H1 (cell line): Measurements from ENCODE around the gene ARHGEF7. TPM values are rescaled to one million over a fixed set of nuclear protein-coding genes. Genes with fewer than 3 reads are reported as not detected.

ENCODE experiments used
- CTCF ChIA-PET: fragments of 300-600 bp; sonication (Branson Sonifier 250); formaldehyde crosslinking; loops from one replicate; lab custom pipeline; 2021; ENCODE audit not compliant: partially characterized antibody; lab: Charles Lee
- POLR2A ChIA-PET: fragments of 300-600 bp; sonication (Branson Sonifier 250); formaldehyde crosslinking; loops from one replicate; lab custom pipeline; 2021; ENCODE audit warnings: inconsistent platforms; ENCODE audit not compliant: partially characterized antibody; lab: Charles Lee
- DNase-seq, 2 experiments: peaks; one replicate each; pipeline versions ENCODE4 v3.0.0 to v3.0.0-alpha.2; 2010 to 2022; ENCODE audit warnings: low spot score in 2 of 2, low read depth in 1 of 2, mixed read lengths in 1 of 2
- FAIRE-seq: peaks from 2 replicates; lab custom pipeline; 2011; peaks lifted over from hg19 to GRCh38; lab: Jason Lieb, UNC
- H2AFZ ChIP-seq: 2 replicates; pipeline ENCODE4 v1.8.1; 2012; ENCODE audit warnings: low read length, inconsistent platforms
- H2AK5ac ChIP-seq: 2 replicates; pipeline ENCODE4 v1.6.1; 2013; ENCODE audit warnings: low read depth, low read length
- H2BK120ac ChIP-seq: replicated peaks from 2 replicates; pipeline ENCODE3; 2013; ENCODE audit warnings: low read depth, low read length, inconsistent platforms
- H2BK12ac ChIP-seq: 2 replicates; pipeline ENCODE4 v1.6.1; 2013; ENCODE audit warnings: low read depth, low read length
- H2BK15ac ChIP-seq: 2 replicates; pipeline ENCODE4 v1.6.1; 2013; ENCODE audit warnings: low read length
- H2BK20ac ChIP-seq: 2 replicates; pipeline ENCODE4 v1.6.1; 2013; ENCODE audit warnings: low read length
- H2BK5ac ChIP-seq: 2 replicates; pipeline ENCODE4 v1.6.1; 2013; ENCODE audit warnings: low read depth, low read length
- H3K14ac ChIP-seq: 2 replicates; pipeline ENCODE4 v1.6.1; 2013; ENCODE audit warnings: inconsistent platforms; ENCODE audit not compliant: insufficient read length
- H3K18ac ChIP-seq: 2 replicates; pipeline ENCODE4 v1.6.1; 2013; ENCODE audit warnings: low read length; ENCODE audit errors: extremely low read depth
- H3K23ac ChIP-seq: 2 replicates; pipeline ENCODE4 v1.6.1; 2013; ENCODE audit warnings: inconsistent platforms; ENCODE audit not compliant: insufficient read length
- H3K23me2 ChIP-seq: 2 replicates; pipeline ENCODE4 v1.6.1; 2013; ENCODE audit warnings: low read depth, low read length
- H3K27ac ChIP-seq: 2 replicates; pipeline ENCODE4 v1.6.1; 2011; ENCODE audit warnings: low read depth, low read length, inconsistent platforms
- H3K27me3 ChIP-seq, 4 experiments: replicated peaks in 1 of 4; 1 replicate in 1 of 4; 2 replicates in 3 of 4; pipeline versions ENCODE4 v1.6.1 to v1.8.1; 2011 to 2013; ENCODE audit warnings: low read length in 3 of 4, mild to moderate bottlenecking in 3 of 4, inconsistent platforms in 2 of 4, mixed read lengths in 2 of 4, moderate library complexity in 1 of 4; ENCODE audit not compliant: control insufficient read depth in 3 of 4, insufficient read depth in 3 of 4; ENCODE audit errors: extremely low read depth in 1 of 4
- H3K36me3 ChIP-seq, 4 experiments: 2 replicates each; pipeline versions ENCODE4 v1.6.1 to v1.8.1; 2011 to 2013; ENCODE audit warnings: mild to moderate bottlenecking in 4 of 4, low read length in 3 of 4, moderate library complexity in 2 of 4, control low read depth in 1 of 4, inconsistent platforms in 1 of 4; ENCODE audit not compliant: insufficient read depth in 4 of 4, control insufficient read depth in 2 of 4
- H3K4ac ChIP-seq: replicated peaks from 2 replicates; pipeline ENCODE3; 2013; ENCODE audit warnings: low read length, low read depth, mixed read lengths, inconsistent platforms; ENCODE audit not compliant: insufficient read length
- H3K4me1 ChIP-seq, 4 experiments: replicated peaks in 1 of 4; 1 replicate in 1 of 4; 2 replicates in 3 of 4; pipeline versions ENCODE4 v1.6.1 to v1.8.1; 2011 to 2013; ENCODE audit warnings: low read length in 3 of 4, inconsistent platforms in 2 of 4, mixed read lengths in 1 of 4; ENCODE audit not compliant: insufficient read depth in 4 of 4, control insufficient read depth in 3 of 4
- H3K4me2 ChIP-seq, 2 experiments: 2 replicates each; pipeline versions ENCODE4 v1.6.1 to v1.8.1; 2011 to 2013; ENCODE audit warnings: low read depth in 2 of 2, low read length in 2 of 2, control low read depth in 1 of 2, inconsistent platforms in 1 of 2, mild to moderate bottlenecking in 1 of 2; ENCODE audit not compliant: insufficient read depth in 1 of 2
- H3K4me3 ChIP-seq, 4 experiments: fragments of 200-600, 300-600 bp in 1 of 4; sonication (generic), shearing (Covaris generic), sonication (Bioruptor Twin) in 1 of 4; 2 replicates each; pipeline versions ENCODE4 v1.5.1 to v1.8.1; 2011 to 2016; ENCODE audit warnings: low read length in 4 of 4, low read depth in 3 of 4, control low read depth in 2 of 4, inconsistent platforms in 2 of 4, mild to moderate bottlenecking in 2 of 4, mixed read lengths in 1 of 4, moderate library complexity in 1 of 4; ENCODE audit not compliant: insufficient read depth in 2 of 4; ENCODE audit errors: extremely low read depth in 1 of 4
- H3K56ac ChIP-seq: replicated peaks from 2 replicates; pipeline ENCODE3; 2013; ENCODE audit warnings: low read depth, mild to moderate bottlenecking, mixed read lengths, low read length, inconsistent platforms; ENCODE audit not compliant: insufficient read length
- H3K79me1 ChIP-seq: 2 replicates; pipeline ENCODE4 v1.6.1; 2013; ENCODE audit warnings: low read depth, low read length, control low read depth
- H3K79me2 ChIP-seq, 2 experiments: 2 replicates each; pipeline versions ENCODE4 v1.6.1 to v1.8.1; 2012 to 2013; ENCODE audit warnings: low read length in 2 of 2, mild to moderate bottlenecking in 2 of 2, inconsistent platforms in 1 of 2; ENCODE audit not compliant: insufficient read depth in 2 of 2, control insufficient read depth in 1 of 2
- H3K9ac ChIP-seq, 4 experiments: replicated peaks in 1 of 4; 1 replicate in 1 of 4; 2 replicates in 3 of 4; pipeline versions ENCODE4 v1.6.1 to v1.8.1; 2011 to 2013; ENCODE audit warnings: low read depth in 3 of 4, low read length in 3 of 4, control low read depth in 2 of 4, mild to moderate bottlenecking in 2 of 4, moderate library complexity in 2 of 4, inconsistent platforms in 1 of 4; ENCODE audit errors: extremely low read depth in 1 of 4
- H3K9me3 ChIP-seq, 2 experiments: 2 replicates each; pipeline versions ENCODE4 v1.6.1 to v1.8.1; 2012 to 2013; ENCODE audit warnings: mild to moderate bottlenecking in 2 of 2, moderate library complexity in 2 of 2, control low read depth in 1 of 2, inconsistent platforms in 1 of 2, low read depth in 1 of 2, low read length in 1 of 2, mixed read lengths in 1 of 2; ENCODE audit not compliant: insufficient read depth in 2 of 2
- H4K20me1 ChIP-seq, 2 experiments: replicated peaks in 1 of 2; 2 replicates each; pipeline versions ENCODE3 to v1.8.1; 2011 to 2013; ENCODE audit warnings: inconsistent platforms in 2 of 2, low read length in 2 of 2, mild to moderate bottlenecking in 1 of 2; ENCODE audit not compliant: insufficient read depth in 2 of 2, control insufficient read depth in 1 of 2
- H4K5ac ChIP-seq: 2 replicates; pipeline ENCODE4 v1.6.1; 2013; ENCODE audit warnings: low read length, low read depth, mixed read lengths, inconsistent platforms; ENCODE audit not compliant: insufficient read length
- H4K8ac ChIP-seq: 2 replicates; pipeline ENCODE4 v1.8.0; 2013; ENCODE audit warnings: mild to moderate bottlenecking, moderate library complexity, low read length, inconsistent platforms; ENCODE audit not compliant: insufficient read depth; ENCODE audit errors: extremely low read depth
- H4K91ac ChIP-seq: replicated peaks from 2 replicates; pipeline ENCODE3; 2013; ENCODE audit warnings: low read length, mixed read lengths, inconsistent platforms; ENCODE audit not compliant: insufficient read length
- BRCA1 ChIP-seq: IDR thresholded peaks from 2 replicates; pipeline ENCODE4 v1.6.1; 2012; ENCODE audit warnings: low read depth, low read length, improper control_type of control experiment
- TAF7 ChIP-seq: optimal IDR thresholded peaks from 2 replicates; pipeline ENCODE3; 2011; ENCODE audit warnings: low read depth, mild to moderate bottlenecking, inconsistent platforms, low read length, moderate library complexity, borderline replicate concordance
- ZNF274 ChIP-seq: IDR thresholded peaks from 2 replicates; pipeline ENCODE4 v1.7.0; 2012; ENCODE audit warnings: low read length, borderline replicate concordance; ENCODE audit errors: extremely low read depth
- WGBS, 2 experiments: shearing (Covaris generic) in 1 of 2; methylation state at CpG; one replicate each; pipeline versions ENCODE4 v1.1.6 to v1.1.7; 2013 to 2015; ENCODE audit warnings: low lambda C conversion rate in 2 of 2, mixed read lengths in 2 of 2, inconsistent platforms in 1 of 2, low coverage in 1 of 2, missing lambda C conversion rate in 1 of 2; ENCODE audit not compliant: insufficient replicate concordance in 2 of 2, insufficient coverage in 1 of 2, insufficient read length in 1 of 2; ENCODE audit errors: extremely low coverage in 1 of 2, missing lambda C conversion rate in 1 of 2; 5-methylcytosine and 5-hydroxymethylcytosine counted together
- polyA plus RNA-seq, 7 experiments: library from polyadenylated mRNA; depleted of rRNA in 3 of 7; stranded (reverse) in 5 of 7; unstranded in 2 of 7; fragments of >200 nt in 5 of 7; fragments of 200-250 nt in 2 of 7; gene quantifications; 1 replicate in 5 of 7; 2 replicates in 1 of 7; 4 replicates in 1 of 7; pipeline versions ENCODE4 v1.2.1 to v1.2.3, GENCODE V29; 2011 to 2013; ENCODE audit warnings: missing spikeins in 2 of 7, mixed read lengths in 2 of 7
- total RNA-seq: library from RNA; stranded (reverse); fragmentation: NEBNext Ultra II Directional; extraction: Animal tissue kit (Norgen Biotek cat#: 25700); gene quantifications from 2 replicates; pipeline ENCODE4 v1.2.1, GENCODE V29; 2021

The ARHGEF7 gene
- total and polyA plus RNA-seq, 2 of the 8 experiments (the other 6 are each of a cell fraction or from before 2014, with no cell fraction given), result 26.2 to 56.5 TPM

DNA sequence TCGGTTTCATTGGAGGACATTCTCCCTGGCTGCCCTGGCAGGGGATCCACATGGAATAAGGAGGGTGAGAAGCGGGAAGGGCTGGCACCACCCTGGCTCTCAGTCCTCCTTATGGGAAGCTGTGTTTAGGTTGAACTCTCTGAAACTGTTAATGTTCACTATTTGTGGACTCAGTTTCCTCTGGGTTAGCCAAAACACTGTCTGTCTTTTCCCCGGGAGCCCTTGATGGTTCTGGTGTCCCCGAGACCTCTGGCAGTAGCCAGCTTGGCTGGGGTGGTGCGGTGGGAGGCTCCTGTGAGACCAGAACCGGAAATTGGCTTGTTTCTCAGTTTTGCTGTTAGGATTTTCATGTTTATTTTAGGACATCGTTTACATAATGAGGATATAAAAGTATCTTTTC lies 157.0 kb downstream of the ARHGEF7 start:
- Histone ChIP-seq H3K23ac (no peak overlapping the region), H3K23me2 (no peaks in the 10 kb centered on the region), H2BK5ac (no peak overlapping the region), H2BK120ac (no peak overlapping the region), H3K18ac (no peak overlapping the region), H3K4me2 (no peak overlapping the region), H3K9ac (no peak overlapping the region), H3K27me3 (no peaks in the 10 kb centered on the region), H3K14ac (no peak overlapping the region), H3K9me3 (no peaks in the 10 kb centered on the region), H3K4ac (no peak overlapping the region), H4K8ac (no peak overlapping the region), H3K56ac (no peak overlapping the region), H4K5ac (no peak overlapping the region), H2AFZ (no peak overlapping the region), H2BK20ac (no peak overlapping the region), H3K79me2 (no peaks in the 10 kb centered on the region; a peak in 1 of 4 replicates), H3K79me1 (no peaks in the 10 kb centered on the region; the same call in 1 of the 2 replicates), H3K4me3 (no peak overlapping the region), H4K20me1 (peaks cover 0 to 7% of the 10 kb centered on the region in 2 experiments), H2AK5ac (no peak overlapping the region), H4K91ac (no peak overlapping the region), H3K27ac (no peak overlapping the region), H3K4me1 (no peaks in the 10 kb centered on the region), H3K36me3 (peaks cover 10 to 39% (median 19%) of the 10 kb centered on the region in 4 experiments; a peak in 7 of 8 replicates), H2BK12ac (no peak overlapping the region), H2BK15ac (no peak overlapping the region)
- FAIRE-seq (no peak), DNase-seq (no peak)
- CTCF ChIA-PET, result interaction anchor here (0.7 kb wide), 1 partner anchor 140 kb away, joined by 3 read pairs; no protein-coding TSS in a partner anchor
- TF ChIP-seq BRCA1, result no peak
- TF ChIP-seq ZNF274, result no peak
- no peak for TF ChIP-seq TAF7
- WGBS, 2 experiments, result 74% methylated on average over 7 of the region's 7 CpGs; no CpG with 5 or more reads in 1 of the 2 experiments
- POLR2A ChIA-PET, result no interaction called here
